ENCODE measurements around the gene LGALSL. TPM values are rescaled to one million over a fixed set of nuclear protein-coding genes. Genes with fewer than 3 reads are reported as not detected.

The LGALSL gene
- total and polyA plus RNA-seq, 4 experiments from 2014 or later, result 0.26 to 0.63 (median 0.29) TPM; not detected in 1

Other genes with a start within 250 kb of the LGALSL start
- gene AFTPH, start 70.2 kb downstream of the LGALSL start, total RNA-seq, result 10 to 100 TPM; 48.3 to 48.9 TPM
- gene AFTPH, start 70.2 kb downstream of the LGALSL start, polyA plus RNA-seq, result 10 to 100 TPM; 22.8 to 29.0 TPM
- gene SERTAD2, start 199.8 kb downstream of the LGALSL start, total RNA-seq, result 10 to 100 TPM; 23.5 to 24.6 TPM
- 1 to 10 TPM; 2.6 to 5.5 TPM for gene SERTAD2, start 199.8 kb downstream of the LGALSL start, polyA plus RNA-seq